ENCODE measurements around the gene PFKL.

PFKL gene

GRCh38 chr21:44317241-44317782 is 17.5 kb downstream of the PFKL start:
- in situ Hi-C loops (cut with HindIII; ENCODE audit: low sequenced_read_pairs) = no loop called here
- DNase-seq (ENCODE audit: low read depth) = no peak
- no peak for TF ChIP-seq CTCF (IDR thresholded peaks at IDR 0.05; ENCODE audit: low read depth, low read length, missing control alignments)
- no peak overlapping the region for H3K4me3 ChIP-seq (ENCODE audit: low read depth, low read length)

- in situ Hi-C loops (cut with HindIII; ENCODE audit: low sequenced_read_pairs) = no loop called here
- H3K4me3 ChIP-seq (ENCODE audit: low read depth, low read length) = no peak overlapping the region
- TF ChIP-seq CTCF (IDR thresholded peaks at IDR 0.05; ENCODE audit: low read depth, low read length, missing control alignments) = no peak
- no peak for DNase-seq (ENCODE audit: low read depth)
Observed at GRCh38 chr21:44317871-44318270, 18.0 kb downstream of the PFKL start.

DNA sequence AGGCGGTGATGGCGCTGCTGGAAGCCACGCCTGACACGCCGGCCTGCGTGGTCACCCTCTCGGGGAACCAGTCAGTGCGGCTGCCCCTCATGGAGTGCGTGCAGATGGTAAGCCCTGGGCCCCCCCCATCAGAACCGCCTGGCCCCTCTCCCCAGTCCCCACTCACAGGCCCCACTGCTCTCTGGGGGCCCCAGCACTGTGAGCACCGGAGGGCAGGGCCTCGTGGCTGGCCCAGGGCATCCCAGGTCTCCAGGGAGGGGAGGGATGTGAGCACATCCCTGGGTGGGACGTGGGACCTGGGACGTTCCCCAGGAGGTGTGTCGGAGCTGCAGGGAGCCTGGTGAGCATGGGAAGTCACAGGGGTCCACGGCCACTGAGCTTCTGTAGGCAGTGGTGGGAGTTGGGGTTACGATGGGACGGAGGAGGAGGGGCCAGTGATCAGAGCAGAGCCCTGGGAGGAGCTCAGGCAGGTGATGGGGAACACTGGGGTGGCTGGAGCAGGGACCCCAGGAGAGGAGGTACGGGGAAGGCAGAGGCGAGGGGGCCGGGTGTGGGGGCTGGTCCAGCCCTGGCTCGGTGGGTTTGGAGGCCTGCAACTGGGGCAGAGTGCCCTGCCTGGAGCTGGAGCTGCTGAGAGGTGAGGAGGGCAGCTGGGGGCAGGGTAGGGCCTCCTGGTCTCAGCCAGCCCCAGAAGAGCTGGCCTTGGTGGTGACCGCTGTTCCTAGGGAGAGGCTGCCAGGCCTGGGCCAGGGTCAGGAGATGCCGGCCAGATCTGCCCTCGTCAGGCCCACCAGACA is 18.8 kb downstream of the PFKL start:
- in situ Hi-C loops (cut with HindIII; ENCODE audit: low sequenced_read_pairs) = no loop called here
- DNase-seq (ENCODE audit: low read depth) = no peak
- TF ChIP-seq CTCF (IDR thresholded peaks at IDR 0.05; ENCODE audit: low read depth, low read length, missing control alignments) = no peak
- no peak overlapping the region for H3K4me3 ChIP-seq (ENCODE audit: low read depth, low read length)

- no peak for DNase-seq (ENCODE audit: low read depth)
- in situ Hi-C loops (cut with HindIII; ENCODE audit: low sequenced_read_pairs) = no loop called here
- no peak overlapping the region for H3K4me3 ChIP-seq (ENCODE audit: low read depth, low read length)
- no peak for TF ChIP-seq CTCF (IDR thresholded peaks at IDR 0.05; ENCODE audit: low read depth, low read length, missing control alignments)
Observed at GRCh38 chr21:44319407-44320065, 19.7 kb downstream of the PFKL start.

GRCh38 chr21:44320847-44321246 is 21.0 kb downstream of the PFKL start:
- no peak overlapping the region for H3K4me3 ChIP-seq (ENCODE audit: low read depth, low read length)
- in situ Hi-C loops (cut with HindIII; ENCODE audit: low sequenced_read_pairs) = no loop called here
- TF ChIP-seq CTCF (IDR thresholded peaks at IDR 0.05; ENCODE audit: low read depth, low read length, missing control alignments) = no peak
- no peak for DNase-seq (ENCODE audit: low read depth)

DNA sequence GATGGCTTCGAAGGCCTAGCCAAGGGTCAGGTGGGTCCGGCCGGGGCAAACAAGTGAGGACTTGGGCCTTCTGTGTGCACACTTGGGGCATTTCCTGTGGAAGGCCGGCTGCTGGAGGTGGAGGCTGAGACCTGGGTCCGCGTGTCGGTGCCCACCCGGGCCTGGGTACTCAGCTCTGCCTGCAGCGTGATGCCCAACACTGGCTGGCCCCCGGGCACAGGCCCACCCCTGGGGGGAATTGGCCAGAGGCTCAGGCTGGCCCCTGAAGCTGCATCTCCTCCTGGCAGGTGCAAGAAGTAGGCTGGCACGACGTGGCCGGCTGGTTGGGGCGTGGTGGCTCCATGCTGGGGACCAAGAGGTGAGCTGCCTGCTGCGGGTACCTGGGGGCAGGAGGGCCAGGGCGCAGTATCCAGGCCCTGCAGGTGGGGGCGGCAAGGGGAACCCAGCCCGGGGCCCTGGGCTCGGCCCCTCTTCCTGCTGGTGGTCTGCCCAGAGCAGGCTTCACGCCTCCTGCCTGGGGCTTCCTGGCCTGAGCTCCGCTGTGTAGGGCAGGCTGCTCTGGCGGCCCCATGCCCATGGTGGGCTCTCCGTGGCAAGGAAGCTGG is 22.1 kb downstream of the PFKL start:
- in situ Hi-C loops (cut with HindIII; ENCODE audit: low sequenced_read_pairs) = no loop called here
- no peak overlapping the region for H3K4me3 ChIP-seq (ENCODE audit: low read depth, low read length)
- no peak for TF ChIP-seq CTCF (IDR thresholded peaks at IDR 0.05; ENCODE audit: low read depth, low read length, missing control alignments)
- DNase-seq (ENCODE audit: low read depth) = no peak

Data from astrocyte of the cerebellum (primary cell).